Esophagus squamous epithelium (tissue), 5 donors: Measurements from ENCODE around the gene FOXK1. TPM values are rescaled to one million over a fixed set of nuclear protein-coding genes. Genes with fewer than 3 reads are reported as not detected.

ENCODE experiments used
- DNase-seq: peaks from one replicate; lab custom pipeline; 2025; lab: John Stamatoyannopoulos, UW
- H3K27ac ChIP-seq, 4 donors: fragments of 200-600 bp; sonication (generic); one replicate each; pipeline ENCODE4 v1.5.1; 2016 to 2019; ENCODE audit warnings: mild to moderate bottlenecking in 1 of 4
- H3K27me3 ChIP-seq, 4 donors: fragments of 200-600 bp; sonication (generic); 1 replicate in 3 of 4; 2 replicates in 1 of 4; pipeline versions ENCODE4 v1.5.1 to v1.6.0; 2017 to 2021; ENCODE audit warnings: antibody characterized with exemption in 1 of 4
- H3K36me3 ChIP-seq, 3 donors: fragments of 200-600 bp; sonication (generic); one replicate each; pipeline ENCODE4 v1.5.1; 2016 to 2019
- H3K4me1 ChIP-seq, 3 donors: fragments of 200-600 bp; sonication (generic); one replicate each; pipeline ENCODE4 v1.5.1; 2017 to 2019
- H3K4me3 ChIP-seq, 4 donors: fragments of 200-600 bp; sonication (generic); 1 replicate in 3 of 4; 2 replicates in 1 of 4; pipeline ENCODE4 v1.5.1; 2016 to 2019; ENCODE audit warnings: mild to moderate bottlenecking in 2 of 4, moderate library complexity in 1 of 4
- H3K9me3 ChIP-seq, 3 donors: fragments of 200-600 bp; sonication (generic); one replicate each; pipeline ENCODE4 v1.5.1; 2016 to 2019
- CTCF ChIP-seq, 6 experiments: fragments of 450-650 bp in 4 of 6; fragments of 200-600 bp in 2 of 6; sonication (generic) in 2 of 6; IDR thresholded peaks; one replicate each; pipeline ENCODE4 v1.5.1; 2016 to 2019; ENCODE audit warnings: antibody characterized with exemption in 6 of 6, mild to moderate bottlenecking in 4 of 6, moderate library complexity in 4 of 6
- POLR2A ChIP-seq, 4 donors: fragments of 450-650 bp; IDR thresholded peaks; one replicate each; pipeline ENCODE4 v1.6.1; 2017; ENCODE audit warnings: antibody characterized with exemption in 4 of 4, mild to moderate bottlenecking in 4 of 4, moderate library complexity in 3 of 4
- WGBS, 2 donors: methylation state at CpG; one replicate each; pipeline ENCODE4 v1.1.5; 2018; 5-methylcytosine and 5-hydroxymethylcytosine counted together
- intact Hi-C: fragments of 100-400 bp; cut with DNase I; formaldehyde crosslinking; loops from one replicate; pipeline ENCODE4 v1.15.0; 2022
- total RNA-seq, 4 donors: library from RNA; depleted of rRNA; stranded (reverse); fragments of >200 nt; gene quantifications; one replicate each; pipeline ENCODE4 v1.1.0, GENCODE V29; 2016
- donor health status: DM: yes; HTN: yes; CAD: no.

Gene FOXK1
- total RNA-seq, 4 donors from 2014 or later: 11.9 to 25.7 (median 15.9) TPM

GRCh38 chr7:4779118-4779517, 97.0 kb downstream of the FOXK1 start:
- peaks cover 23 to 46% (median 29%) of the 10 kb centered on the region in 3 donors for H3K36me3 ChIP-seq
- TF ChIP-seq POLR2A (IDR thresholded peaks at IDR 0.05) (no peak), CTCF (IDR thresholded peaks at IDR 0.05) (no peak)
- no peaks in the 10 kb centered on the region for H3K27me3 ChIP-seq
- no peaks in the 10 kb centered on the region for H3K9me3 ChIP-seq
- WGBS, 2 donors: 95 to 98% methylated on average over 5 of the region's 5 CpGs
- no peak overlapping the region for H3K27ac ChIP-seq
- intact Hi-C loops: no loop called here
- H3K4me3 ChIP-seq: no peak overlapping the region
- peaks cover 13 to 38% (median 19%) of the 10 kb centered on the region in 3 donors for H3K4me1 ChIP-seq
- DNase-seq: no peak

DNA sequence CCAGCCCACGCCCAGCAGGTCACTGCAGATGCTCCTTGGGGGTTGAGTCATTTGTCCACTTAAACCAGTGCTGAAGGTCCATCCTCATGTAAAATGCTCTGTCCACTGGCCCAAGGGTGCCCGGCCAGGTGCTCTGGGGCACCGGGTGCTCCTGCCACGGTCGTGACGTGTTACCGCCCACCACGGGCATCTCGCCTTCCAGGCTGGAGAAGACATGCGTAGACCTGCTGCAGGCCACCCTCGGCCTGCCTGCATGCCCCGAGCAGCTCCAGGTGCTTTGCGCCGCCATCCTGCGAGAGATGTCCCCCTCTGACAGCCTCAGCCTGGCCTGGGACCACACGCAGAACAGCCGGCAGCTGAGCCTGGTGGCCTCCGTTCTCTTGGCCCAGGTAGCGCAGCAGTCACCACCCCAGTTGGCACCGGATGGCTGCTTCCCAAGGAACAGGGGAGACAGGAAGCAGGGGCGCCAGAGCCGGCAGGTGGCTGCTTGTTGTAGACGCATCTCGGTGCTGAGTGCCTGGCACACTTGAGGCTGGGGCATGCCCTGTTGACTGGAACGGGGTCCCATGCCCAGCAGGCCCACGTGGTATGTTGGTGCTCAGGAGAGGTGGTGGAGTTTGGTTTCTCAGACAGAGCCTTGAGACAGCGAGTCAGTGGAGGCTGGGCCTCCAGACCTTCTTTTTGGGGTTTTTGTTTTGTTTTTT, 99.4 kb downstream of the FOXK1 start:
- intact Hi-C loops: no loop called here
- peaks cover 33 to 70% (median 46%) of the 10 kb centered on the region in 3 donors for H3K36me3 ChIP-seq
- H3K4me1 ChIP-seq: peaks cover 6 to 24% (median 10%) of the 10 kb centered on the region in 3 donors
- H3K4me3 ChIP-seq: no peak overlapping the region
- no peak overlapping the region for H3K27ac ChIP-seq
- no peaks in the 10 kb centered on the region for H3K27me3 ChIP-seq
- no peaks in the 10 kb centered on the region for H3K9me3 ChIP-seq
- TF ChIP-seq CTCF (IDR thresholded peaks at IDR 0.05): no peak
- TF ChIP-seq POLR2A (IDR thresholded peaks at IDR 0.05): no peak
- WGBS, 2 donors: 65 to 83% methylated on average over 7 to 11 of the region's 27 CpGs
- DNase-seq: no peak

- Histone ChIP-seq H3K27me3 (no peaks in the 10 kb centered on the region), H3K27ac (no peak overlapping the region), H3K4me1 (peaks cover 0 to 13% (median 3%) of the 10 kb centered on the region in 3 donors), H3K36me3 (peaks cover 41 to 80% (median 54%) of the 10 kb centered on the region in 3 donors), H3K4me3 (no peak overlapping the region), H3K9me3 (no peaks in the 10 kb centered on the region)
- TF ChIP-seq POLR2A (IDR thresholded peaks at IDR 0.05) (no peak), CTCF (IDR thresholded peaks at IDR 0.05) (no peak)
- DNase-seq: no peak
- intact Hi-C loops: no loop called here
- WGBS, 2 donors: 88 to 89% methylated on average over 5 to 11 of the region's 36 CpGs
Observed at GRCh38 chr7:4782333-4783291, 100.5 kb downstream of the FOXK1 start.

DNA sequence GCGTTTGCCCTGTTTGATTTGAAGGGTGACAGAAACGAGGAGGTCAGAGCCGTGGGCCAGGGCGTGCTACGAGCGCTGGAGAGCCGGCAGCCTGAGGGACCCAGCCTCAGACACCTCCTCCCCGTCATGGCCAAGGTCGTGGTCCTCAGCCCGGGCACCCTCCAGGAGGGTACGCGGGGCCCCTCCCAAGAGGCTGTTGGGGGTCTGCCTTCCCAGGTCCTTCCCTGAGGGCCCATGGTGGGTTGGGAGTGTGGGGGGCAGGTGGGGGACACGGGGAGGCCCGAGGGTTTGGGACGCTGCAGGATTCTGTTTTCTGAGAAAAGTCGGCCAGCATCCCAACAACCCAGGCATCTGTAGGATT, 101.2 kb downstream of the FOXK1 start:
- H3K27ac ChIP-seq: no peak overlapping the region
- H3K27me3 ChIP-seq: no peaks in the 10 kb centered on the region
- TF ChIP-seq CTCF (IDR thresholded peaks at IDR 0.05) (no peak), POLR2A (IDR thresholded peaks at IDR 0.05) (no peak)
- no peak for DNase-seq
- 80 to 96% methylated on average over 4 to 5 of the region's 16 CpGs for WGBS, 2 donors
- intact Hi-C loops: no loop called here
- H3K36me3 ChIP-seq: peaks cover 46 to 87% (median 61%) of the 10 kb centered on the region in 3 donors
- no peak overlapping the region for H3K4me3 ChIP-seq
- H3K4me1 ChIP-seq: peaks cover 0 to 6% (median 0%) of the 10 kb centered on the region in 3 donors
- H3K9me3 ChIP-seq: no peaks in the 10 kb centered on the region
